Esophagus squamous epithelium (tissue), 4 donors: ENCODE results near the gene ZFAND5.

ENCODE experiments used
- CTCF ChIP-seq, 6 experiments: fragments of 450-650 bp in 4 of 6; fragments of 200-600 bp in 2 of 6; sonication (generic) in 2 of 6; IDR thresholded peaks; one replicate each; pipeline ENCODE4 v1.5.1; 2016 to 2019; ENCODE audit warnings: antibody characterized with exemption in 6 of 6, mild to moderate bottlenecking in 4 of 6, moderate library complexity in 4 of 6
- POLR2A ChIP-seq, 4 donors: fragments of 450-650 bp; IDR thresholded peaks; one replicate each; pipeline ENCODE4 v1.6.1; 2017; ENCODE audit warnings: antibody characterized with exemption in 4 of 4, mild to moderate bottlenecking in 4 of 4, moderate library complexity in 3 of 4

- TF ChIP-seq CTCF (IDR thresholded peaks at IDR 0.05) = no peak
- TF ChIP-seq POLR2A (IDR thresholded peaks at IDR 0.05) = no peak
Measured at GRCh38 chr9:72338631-72339030, 26.4 kb downstream of the ZFAND5 start.
